HCT116 (cell line): Measurements from ENCODE around the gene MFSD6L. TPM values are rescaled to one million over a fixed set of nuclear protein-coding genes. Genes with fewer than 3 reads are reported as not detected.

Experiments
- ATAC-seq: fragments of 200-7000 bp; cut with Tn5 transposase; 2 replicates; pipeline ENCODE4 v1.9.1; 2020; ENCODE audit warnings: mild to moderate bottlenecking, moderate library complexity
- BruUV-seq: library from RNA; stranded (reverse); fragments of 400-500 nt; replicated peaks from 2 replicates; lab custom pipeline; 2021; lab: Mats Ljungman, UMichigan
- CTCF ChIA-PET: fragments of 300-600 bp; sonication (Branson Sonifier 250); formaldehyde crosslinking; loops from one replicate; lab custom pipeline; 2021; ENCODE audit warnings: antibody characterized with exemption; lab: Charles Lee
- POLR2A ChIA-PET: fragments of 300-600, 350-600 bp; sonication (Branson Sonifier 250); formaldehyde crosslinking; loops from one replicate; lab custom pipeline; 2021; ENCODE audit warnings: antibody characterized with exemption; lab: Charles Lee
- RAD21 ChIA-PET, 2 experiments: fragments of 300-600 bp; sonication (Branson Sonifier 250); formaldehyde crosslinking; loops; one replicate each; lab custom pipeline; 2023; ENCODE audit warnings: low total read pairs in 2 of 2; ENCODE audit not compliant: uncharacterized antibody in 2 of 2, unreplicated experiment in 2 of 2, low non-redundant PET in 1 of 2; lab: Charles Lee
- DNase-seq: peaks from one replicate; pipeline ENCODE4 v3.0.0-alpha.2; 2010; ENCODE audit warnings: low read depth, low spot score
- H2AFZ ChIP-seq: fragments of 200-600 bp; shearing (Covaris generic), sonication (generic); 2 replicates; pipeline ENCODE4 v1.6.1; 2017; ENCODE audit warnings: low read depth, mixed run types, mixed read lengths, antibody characterized with exemption, low read length; ENCODE audit not compliant: poor library complexity, severe bottlenecking
- H3K27ac ChIP-seq: 2 replicates; pipeline ENCODE4 v1.5.1; 2012; ENCODE audit warnings: low read depth, low read length
- H3K27me3 ChIP-seq: fragments of 200-600 bp; sonication (generic); 2 replicates; pipeline ENCODE4 v1.6.1; 2016; ENCODE audit warnings: mixed run types, low read length, mixed read lengths; ENCODE audit not compliant: insufficient read depth
- H3K36me3 ChIP-seq, 2 experiments: fragments of 200-500 bp in 1 of 2; fragments of 200-600 bp in 1 of 2; sonication (Bioruptor generic) in 1 of 2; sonication (generic) in 1 of 2; 2 replicates each; pipeline versions ENCODE4 v1.5.1 to v1.6.1; 2014 to 2016; ENCODE audit warnings: low read length in 2 of 2, inconsistent platforms in 1 of 2, mixed read lengths in 1 of 2, mixed run types in 1 of 2; ENCODE audit not compliant: insufficient read depth in 2 of 2, control insufficient read depth in 1 of 2
- H3K4me1 ChIP-seq, 2 experiments: fragments of 200-600 bp in 1 of 2; sonication (generic) in 1 of 2; 2 replicates each; pipeline versions ENCODE4 v1.5.1 to v1.6.1; 2012 to 2017; ENCODE audit warnings: low read length in 2 of 2, inconsistent platforms in 1 of 2, mild to moderate bottlenecking in 1 of 2, mixed read lengths in 1 of 2, mixed run types in 1 of 2, moderate library complexity in 1 of 2; ENCODE audit not compliant: insufficient read depth in 2 of 2, control insufficient read depth in 1 of 2
- H3K4me2 ChIP-seq: fragments of 200-600 bp; sonication (generic); 2 replicates; pipeline ENCODE4 v1.6.1; 2017; ENCODE audit warnings: mixed run types, low read length, mixed read lengths
- H3K4me3 ChIP-seq, 2 experiments: fragments of 200-600 bp in 1 of 2; sonication (generic) in 1 of 2; replicated peaks in 1 of 2; 2 replicates each; pipeline ENCODE4 v1.5.1; 2011 to 2016; ENCODE audit warnings: low read length in 2 of 2, control low read depth in 1 of 2, low read depth in 1 of 2, mild to moderate bottlenecking in 1 of 2, mixed read lengths in 1 of 2, mixed run types in 1 of 2
- H3K79me2 ChIP-seq: fragments of 200-600 bp; sonication (generic); 2 replicates; pipeline ENCODE4 v1.6.1; 2017; ENCODE audit warnings: mild to moderate bottlenecking, mixed run types, low read length, moderate library complexity, mixed read lengths; ENCODE audit not compliant: insufficient read depth
- H3K9ac ChIP-seq: fragments of 200-600 bp; sonication (generic); 2 replicates; pipeline ENCODE4 v1.6.1; 2016; ENCODE audit warnings: low read length, mixed read lengths
- H3K9me2 ChIP-seq: fragments of 200-600 bp; sonication (generic), shearing (Covaris generic); 2 replicates; pipeline ENCODE4 v1.6.1; 2017; ENCODE audit warnings: mixed run types, mild to moderate bottlenecking, moderate library complexity; ENCODE audit not compliant: insufficient read depth
- H3K9me3 ChIP-seq, 2 experiments: fragments of 200-500 bp in 1 of 2; fragments of 200-600 bp in 1 of 2; sonication (Bioruptor generic) in 1 of 2; sonication (generic) in 1 of 2; 2 replicates each; pipeline ENCODE4 v1.6.1; 2014 to 2017; ENCODE audit warnings: low read length in 2 of 2, mixed read lengths in 2 of 2, inconsistent platforms in 1 of 2, low read depth in 1 of 2, mild to moderate bottlenecking in 1 of 2, mixed run types in 1 of 2, moderate library complexity in 1 of 2; ENCODE audit not compliant: control insufficient read depth in 1 of 2, insufficient read depth in 1 of 2
- H4K20me1 ChIP-seq: fragments of 200-600 bp; sonication (generic), shearing (Covaris generic); 2 replicates; pipeline ENCODE4 v1.6.1; 2017; ENCODE audit warnings: mixed run types, mild to moderate bottlenecking, moderate library complexity; ENCODE audit not compliant: insufficient read depth
- ATF3 ChIP-seq: IDR thresholded peaks from 2 replicates; pipeline ENCODE4 v1.6.1; 2012
- CBX3 ChIP-seq: IDR thresholded peaks from 2 replicates; pipeline ENCODE4 v1.6.1; 2012; ENCODE audit warnings: low read depth
- CTCF ChIP-seq, 3 experiments: fragments of 200-600 bp in 1 of 3; sonication (generic) in 1 of 3; IDR thresholded peaks in 2 of 3; conservative IDR thresholded peaks in 1 of 3; 2 replicates each; pipeline ENCODE4 v1.5.1; 2012 to 2017; ENCODE audit warnings: low read depth in 2 of 3, low read length in 2 of 3, antibody characterized with exemption in 1 of 3, borderline replicate concordance in 1 of 3, control low read depth in 1 of 3, mild to moderate bottlenecking in 1 of 3, mixed read lengths in 1 of 3, mixed run types in 1 of 3, moderate library complexity in 1 of 3; ENCODE audit not compliant: insufficient read depth in 1 of 3
- EGR1 ChIP-seq: IDR thresholded peaks from 2 replicates; pipeline ENCODE4 v1.6.1; 2012; ENCODE audit warnings: low read depth
- ELF1 ChIP-seq: IDR thresholded peaks from 2 replicates; pipeline ENCODE4 v1.6.1; 2012; ENCODE audit warnings: low read depth, borderline replicate concordance
- EZH2 ChIP-seq: fragments of 200-600 bp; sonication (generic); IDR thresholded peaks from 2 replicates; pipeline ENCODE4 v1.6.1; 2017; ENCODE audit warnings: antibody characterized with exemption, mixed run types
- EZH2phosphoT487 ChIP-seq: fragments of 200-600 bp; IDR thresholded peaks from 2 replicates; pipeline ENCODE4 v1.6.1; 2018; ENCODE audit warnings: antibody characterized with exemption, borderline replicate concordance
- FOSL1 ChIP-seq: IDR thresholded peaks from 2 replicates; pipeline ENCODE4 v1.6.1; 2012; ENCODE audit warnings: low read depth
- MAX ChIP-seq: IDR thresholded peaks from 2 replicates; pipeline ENCODE4 v1.6.1; 2012
- POLR2A ChIP-seq: IDR thresholded peaks from 2 replicates; pipeline ENCODE4 v1.7.0; 2011; ENCODE audit warnings: borderline replicate concordance; ENCODE audit not compliant: insufficient read depth, insufficient read length; ENCODE audit errors: extremely low read depth
- POLR2AphosphoS5 ChIP-seq: IDR thresholded peaks from 2 replicates; pipeline ENCODE4 v1.6.1; 2011; ENCODE audit warnings: mild to moderate bottlenecking, low read depth, low read length, moderate library complexity
- RAD21 ChIP-seq: IDR thresholded peaks from 2 replicates; pipeline ENCODE4 v1.6.1; 2012; ENCODE audit warnings: low read depth, mild to moderate bottlenecking
- SIN3A ChIP-seq: IDR thresholded peaks from 2 replicates; pipeline ENCODE4 v1.6.1; 2012; ENCODE audit warnings: low read depth
- SP1 ChIP-seq: IDR thresholded peaks from 2 replicates; pipeline ENCODE4 v1.6.1; 2012; ENCODE audit warnings: low read depth
- SRF ChIP-seq: IDR thresholded peaks from 2 replicates; pipeline ENCODE4 v1.6.1; 2012; ENCODE audit warnings: low read depth
- TCF7L2 ChIP-seq: IDR thresholded peaks from 2 replicates; pipeline ENCODE4 v1.7.0; 2011; ENCODE audit warnings: borderline replicate concordance, inconsistent platforms; ENCODE audit not compliant: insufficient read depth, insufficient read length; ENCODE audit errors: extremely low read depth
- ZBTB33 ChIP-seq: IDR thresholded peaks from 2 replicates; pipeline ENCODE4 v1.6.1; 2011; ENCODE audit warnings: mild to moderate bottlenecking, low read length, moderate library complexity; ENCODE audit not compliant: insufficient replicate concordance; ENCODE audit errors: extremely low read depth
- ZFX ChIP-seq: fragments of 450-650 bp; IDR thresholded peaks from 2 replicates; pipeline ENCODE4 v1.6.1; 2017
- ZNF274 ChIP-seq: fragments of 200-500 bp; sonication (Bioruptor generic); IDR thresholded peaks from 2 replicates; pipeline ENCODE4 v1.6.1; 2014; ENCODE audit warnings: mild to moderate bottlenecking, low read depth, low read length, inconsistent platforms
- intact Hi-C: fragments of 100-400 bp; cut with micrococcal nuclease; formaldehyde crosslinking; loops from 2 replicates; pipeline ENCODE4 v1.10.0; 2022
- total RNA-seq: library from RNA; stranded (reverse); gene quantifications from one replicate; pipeline ENCODE4 v1.2.1, GENCODE V29; 2021; ENCODE audit not compliant: unreplicated experiment

MFSD6L gene
- total RNA-seq, 1 experiment from 2014 or later, result not detected

GRCh38 chr17:8838551-8839095 lies 39.5 kb upstream of the MFSD6L start:
- H3K27me3 ChIP-seq, result no peaks in the 10 kb centered on the region
- no peaks in the 10 kb centered on the region for H3K4me1 ChIP-seq
- ChIA-PET POLR2A (no interaction called here), RAD21 (no interaction called here), CTCF (no interaction called here)
- ATAC-seq, result no peak
- intact Hi-C loops, result no loop called here
- no peak overlapping the region for H3K27ac ChIP-seq
- TF ChIP-seq TCF7L2 (no peak), SP1 (no peak), EGR1 (no peak), ZFX (no peak), RAD21 (no peak), EZH2phosphoT487 (no peak), SIN3A (no peak), ELF1 (no peak), ZBTB33 (no peak), POLR2A (no peak), EZH2 (no peak), ATF3 (no peak), ZNF274 (no peak), CTCF (IDR thresholded peaks at IDR 0.05 in 2 of 3, conservative IDR thresholded peaks at IDR 0.05 in 1 of 3; ENCODE audit: borderline replicate concordance in 1 of 3, insufficient read depth in 1 of 3, low read depth in 2 of 3, low read length in 2 of 3) (no peak), FOSL1 (no peak), CBX3 (no peak), SRF (no peak), MAX (no peak), POLR2AphosphoS5 (no peak)
- no peak overlapping the region for H3K4me2 ChIP-seq
- H2AFZ ChIP-seq, result no peak overlapping the region
- H4K20me1 ChIP-seq, result no peaks in the 10 kb centered on the region; the same call in 1 of the 2 replicates
- no peaks in the 10 kb centered on the region for H3K36me3 ChIP-seq
- H3K4me3 ChIP-seq, result no peak overlapping the region
- DNase-seq, result no peak
- BruUV-seq, result no TSS peak
- H3K9me2 ChIP-seq, result no peaks in the 10 kb centered on the region
- H3K9ac ChIP-seq, result no peak overlapping the region
- no peaks in the 10 kb centered on the region for H3K79me2 ChIP-seq
- no peaks in the 10 kb centered on the region for H3K9me3 ChIP-seq
